Endothelial cell of umbilical vein (primary cell): ENCODE results near the gene CELF3. TPM values are rescaled to one million over a fixed set of nuclear protein-coding genes. Genes with fewer than 3 reads are reported as not detected.

Source experiments
- BruUV-seq: library from RNA; stranded (reverse); fragments of 400-500 nt; replicated peaks from 2 replicates; lab custom pipeline; 2021; lab: Mats Ljungman, UMichigan
- CTCF ChIA-PET: fragments of 300-600, 350-600 bp; sonication (Branson Sonifier 250); formaldehyde crosslinking; loops from one replicate; lab custom pipeline; 2021; ENCODE audit warnings: antibody characterized with exemption, inconsistent platforms; lab: Charles Lee
- POLR2A ChIA-PET: fragments of 300-600, 350-600 bp; sonication (Branson Sonifier 250); formaldehyde crosslinking; loops from one replicate; lab custom pipeline; 2021; ENCODE audit warnings: antibody characterized with exemption, inconsistent platforms; lab: Charles Lee
- DNase-seq: peaks from one replicate; pipeline ENCODE4 v3.0.0-alpha.2; 2011; ENCODE audit warnings: low read depth, low spot score
- FAIRE-seq: peaks from 2 replicates; lab custom pipeline; 2011; peaks lifted over from hg19 to GRCh38; lab: Jason Lieb, UNC
- H2AFZ ChIP-seq: 2 replicates; pipeline ENCODE4 v1.6.0; 2012; ENCODE audit warnings: low read depth, low read length, control low read depth, inconsistent platforms
- H3K27ac ChIP-seq: 2 replicates; pipeline ENCODE4 v1.5.1; 2011; ENCODE audit warnings: low read depth, mild to moderate bottlenecking, control low read depth, low read length, moderate library complexity; ENCODE audit not compliant: insufficient read depth
- H3K27me3 ChIP-seq, 2 experiments: 2 replicates each; pipeline versions ENCODE4 v1.6.0 to v1.6.1; 2011; ENCODE audit warnings: low read length in 2 of 2, mixed read lengths in 1 of 2; ENCODE audit not compliant: control insufficient read depth in 2 of 2, insufficient read depth in 2 of 2
- H3K36me3 ChIP-seq, 2 experiments: 2 replicates in 1 of 2; 3 replicates in 1 of 2; pipeline ENCODE4 v1.5.1; 2011; ENCODE audit warnings: low read length in 2 of 2, mild to moderate bottlenecking in 1 of 2, moderate library complexity in 1 of 2; ENCODE audit not compliant: control insufficient read depth in 2 of 2, insufficient read depth in 2 of 2; ENCODE audit errors: extremely low read depth in 1 of 2
- H3K4me1 ChIP-seq: 3 replicates; pipeline ENCODE4 v1.5.1; 2011; ENCODE audit warnings: mild to moderate bottlenecking, low read length; ENCODE audit not compliant: control insufficient read depth, insufficient read depth; ENCODE audit errors: extremely low read depth
- H3K4me2 ChIP-seq: 2 replicates; pipeline ENCODE4 v1.6.1; 2011; ENCODE audit warnings: low read length, control low read depth, mixed read lengths; ENCODE audit not compliant: insufficient read depth
- H3K4me3 ChIP-seq, 3 experiments: fragments of 200-600 bp in 1 of 3; sonication (generic), shearing (Covaris generic) in 1 of 3; replicated peaks in 1 of 3; 2 replicates each; pipeline ENCODE4 v1.5.1; 2011 to 2016; ENCODE audit warnings: control low read depth in 3 of 3, low read length in 3 of 3, mild to moderate bottlenecking in 2 of 3, inconsistent platforms in 1 of 3, low read depth in 1 of 3, moderate library complexity in 1 of 3; ENCODE audit not compliant: insufficient read depth in 1 of 3
- H3K79me2 ChIP-seq: 2 replicates; pipeline ENCODE4 v1.6.0; 2012; ENCODE audit warnings: low read length, inconsistent platforms; ENCODE audit not compliant: control insufficient read depth, insufficient read depth
- H3K9ac ChIP-seq: replicated peaks from 2 replicates; pipeline ENCODE3; 2011; ENCODE audit warnings: low read length, control low read depth; ENCODE audit not compliant: insufficient read depth; ENCODE audit errors: extremely low read depth
- H3K9me1 ChIP-seq: replicated peaks from 3 replicates; pipeline ENCODE4 v1.6.0; 2011; ENCODE audit warnings: mild to moderate bottlenecking, low read length; ENCODE audit not compliant: control insufficient read depth, insufficient read depth; ENCODE audit errors: extremely low read depth
- H3K9me3 ChIP-seq: replicated peaks from 2 replicates; pipeline ENCODE4 v1.5.1; 2012; ENCODE audit warnings: low read length, inconsistent platforms; ENCODE audit not compliant: control insufficient read depth, insufficient read depth
- H4K20me1 ChIP-seq: replicated peaks from 2 replicates; pipeline ENCODE3; 2011; ENCODE audit warnings: mild to moderate bottlenecking, low read length; ENCODE audit not compliant: control insufficient read depth, insufficient read depth; ENCODE audit errors: extremely low read depth
- EZH2 ChIP-seq: IDR thresholded peaks from 2 replicates; pipeline ENCODE4 v1.6.1; 2012; ENCODE audit warnings: borderline replicate concordance, low read depth, mild to moderate bottlenecking, moderate library complexity, low read length, inconsistent platforms; ENCODE audit not compliant: severe bottlenecking
- FOS ChIP-seq: IDR thresholded peaks from 2 replicates; pipeline ENCODE4 v1.6.1; 2011; ENCODE audit warnings: mild to moderate bottlenecking, low read length, moderate library complexity, borderline replicate concordance; ENCODE audit not compliant: insufficient read depth
- GATA2 ChIP-seq: IDR thresholded peaks from 2 replicates; pipeline ENCODE4 v1.7.0; 2011; ENCODE audit warnings: low read depth, mild to moderate bottlenecking, moderate library complexity, mixed read lengths, low read length; ENCODE audit not compliant: insufficient read length, insufficient read depth
- JUN ChIP-seq: IDR thresholded peaks from 2 replicates; pipeline ENCODE4 v1.6.1; 2011; ENCODE audit warnings: borderline replicate concordance, low read depth; ENCODE audit not compliant: insufficient read length, insufficient read depth
- MYC ChIP-seq: IDR thresholded peaks from one replicate; pipeline ENCODE4 v1.6.1; 2011; ENCODE audit warnings: mild to moderate bottlenecking, low read depth, low read length
- POLR2A ChIP-seq: IDR thresholded peaks from 2 replicates; pipeline ENCODE4 v1.6.1; 2012; ENCODE audit warnings: low read depth, mild to moderate bottlenecking, control low read depth, low read length
- POLR2AphosphoS5 ChIP-seq: IDR thresholded peaks from 2 replicates; pipeline ENCODE4 v1.6.1; 2012; ENCODE audit warnings: low read depth, mild to moderate bottlenecking, control low read depth, low read length, moderate library complexity; ENCODE audit not compliant: insufficient read depth
- dilution Hi-C: fragments of 300-500 bp; cut with MboI; formaldehyde crosslinking; loops from one replicate; pipeline ENCODE4 v1.15.0; 2019; ENCODE audit warnings: low sequenced_read_pairs; ENCODE audit not compliant: extremely low pct_ligation_motif_present
- intact Hi-C: fragments of 100-400 bp; cut with micrococcal nuclease; formaldehyde crosslinking; loops from one replicate; pipeline ENCODE4 v1.10.0; 2022
- polyA plus RNA-seq, 4 experiments: library from polyadenylated mRNA; depleted of rRNA in 3 of 4; stranded (reverse) in 3 of 4; unstranded in 1 of 4; fragments of >200 nt; gene quantifications; 2 replicates each; pipeline versions ENCODE4 v1.2.1 to v1.2.3, GENCODE V29; 2011 to 2012; ENCODE audit warnings: missing spikeins in 1 of 4
- total RNA-seq: library from RNA; stranded (reverse); gene quantifications from 2 replicates; pipeline ENCODE4 v1.2.3, GENCODE V29; 2021
- TF ChIP-seq, protein P1 (sequence below), 2 donors: IDR thresholded peaks; 1 replicate in 1 of 2; 2 replicates in 1 of 2; pipeline ENCODE4 v1.5.1; 2011; ENCODE audit warnings: low read length in 2 of 2, mild to moderate bottlenecking in 2 of 2, moderate library complexity in 2 of 2, control low read depth in 1 of 2, inconsistent platforms in 1 of 2, low read depth in 1 of 2; ENCODE audit not compliant: insufficient read depth in 1 of 2; ENCODE audit errors: extremely low read depth in 1 of 2
- TF ChIP-seq, protein P2 (sequence below): IDR thresholded peaks from 2 replicates; pipeline ENCODE4 v1.6.1; 2011; ENCODE audit not compliant: insufficient read depth, insufficient read length

Gene CELF3
- total and polyA plus RNA-seq, 2 donors (not counting 3 experiments of a cell fraction or from before 2014, with no cell fraction given), result not detected

DNA sequence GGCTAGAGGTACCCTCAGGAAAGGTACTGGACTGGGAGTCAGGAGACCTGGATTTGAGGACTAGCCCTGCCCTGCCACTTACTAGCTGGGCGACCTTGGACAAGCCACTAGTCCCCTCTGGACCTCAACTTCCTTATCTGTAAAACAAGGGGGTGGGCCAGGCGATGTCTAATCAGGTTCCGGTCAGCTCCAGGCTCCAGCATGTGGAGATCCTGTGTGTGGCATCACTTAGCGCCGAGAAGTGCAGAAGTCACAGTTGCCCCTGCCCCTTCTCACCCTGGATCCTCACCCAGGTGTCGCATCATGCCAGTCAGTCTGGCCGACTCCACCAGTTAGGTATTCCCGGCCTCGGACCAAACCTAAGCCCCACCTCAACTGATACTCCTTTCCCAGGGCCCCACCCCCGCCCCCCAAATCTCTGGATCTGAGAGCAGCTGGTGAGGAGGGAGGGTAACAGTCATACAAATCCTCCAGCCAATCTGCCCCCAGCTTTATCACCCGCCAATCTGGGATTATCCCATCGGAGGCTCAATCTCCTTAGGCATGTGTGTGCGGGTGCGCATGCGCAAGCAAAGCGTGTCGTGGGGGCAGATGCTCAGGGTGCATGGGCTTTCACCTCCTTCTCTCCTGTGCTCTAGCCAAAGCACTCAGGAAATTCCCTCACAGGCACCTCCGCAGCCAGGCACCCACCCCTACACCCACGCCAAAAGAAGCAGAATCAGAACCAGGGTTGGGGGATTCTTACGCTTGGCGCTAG, 5.4 kb downstream of the CELF3 start:
- intact Hi-C loops, result no loop called here
- Histone ChIP-seq H3K4me2 (no peak overlapping the region), H3K27ac (no peak overlapping the region), H3K4me3 (no peak overlapping the region), H3K79me2 (no peaks in the 10 kb centered on the region), H3K9me1 (no peaks in the 10 kb centered on the region), H3K4me1 (no peaks in the 10 kb centered on the region), H3K9me3 (no peaks in the 10 kb centered on the region), H3K27me3 (peaks cover 5 to 18% of the 10 kb centered on the region in 2 experiments), H3K36me3 (no peaks in the 10 kb centered on the region), H3K9ac (no peak overlapping the region), H2AFZ (no peak overlapping the region), H4K20me1 (no peaks in the 10 kb centered on the region)
- TF ChIP-seq POLR2A, result no peak
- no peak for TF ChIP-seq MYC
- TF ChIP-seq, protein P1, sequence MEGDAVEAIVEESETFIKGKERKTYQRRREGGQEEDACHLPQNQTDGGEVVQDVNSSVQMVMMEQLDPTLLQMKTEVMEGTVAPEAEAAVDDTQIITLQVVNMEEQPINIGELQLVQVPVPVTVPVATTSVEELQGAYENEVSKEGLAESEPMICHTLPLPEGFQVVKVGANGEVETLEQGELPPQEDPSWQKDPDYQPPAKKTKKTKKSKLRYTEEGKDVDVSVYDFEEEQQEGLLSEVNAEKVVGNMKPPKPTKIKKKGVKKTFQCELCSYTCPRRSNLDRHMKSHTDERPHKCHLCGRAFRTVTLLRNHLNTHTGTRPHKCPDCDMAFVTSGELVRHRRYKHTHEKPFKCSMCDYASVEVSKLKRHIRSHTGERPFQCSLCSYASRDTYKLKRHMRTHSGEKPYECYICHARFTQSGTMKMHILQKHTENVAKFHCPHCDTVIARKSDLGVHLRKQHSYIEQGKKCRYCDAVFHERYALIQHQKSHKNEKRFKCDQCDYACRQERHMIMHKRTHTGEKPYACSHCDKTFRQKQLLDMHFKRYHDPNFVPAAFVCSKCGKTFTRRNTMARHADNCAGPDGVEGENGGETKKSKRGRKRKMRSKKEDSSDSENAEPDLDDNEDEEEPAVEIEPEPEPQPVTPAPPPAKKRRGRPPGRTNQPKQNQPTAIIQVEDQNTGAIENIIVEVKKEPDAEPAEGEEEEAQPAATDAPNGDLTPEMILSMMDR (IDR thresholded peaks at IDR 0.05; ENCODE audit: extremely low read depth in 1 of 2, insufficient read depth in 1 of 2, low read depth in 1 of 2, low read length in 2 of 2), result no peak
- TF ChIP-seq, protein P2, sequence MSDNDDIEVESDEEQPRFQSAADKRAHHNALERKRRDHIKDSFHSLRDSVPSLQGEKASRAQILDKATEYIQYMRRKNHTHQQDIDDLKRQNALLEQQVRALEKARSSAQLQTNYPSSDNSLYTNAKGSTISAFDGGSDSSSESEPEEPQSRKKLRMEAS, result no peak
- TF ChIP-seq FOS, result no peak
- TF ChIP-seq JUN, result no peak
- TF ChIP-seq POLR2AphosphoS5, result no peak
- no peak for TF ChIP-seq GATA2
- no peak for TF ChIP-seq EZH2
- FAIRE-seq, result no peak
- ChIA-PET POLR2A (no interaction called here), CTCF (no interaction called here)
- DNase-seq, result no peak
- dilution Hi-C loops, result no loop called here
- no TSS peak for BruUV-seq
